Inflammatory macrophage treated with lipopolysaccharide for 4 hours (primary cell): ENCODE data around the gene BCL6B.

Experiments
- DNase-seq: peaks from one replicate; pipeline ENCODE4 v3.0.0-alpha.2; 2020

BCL6B gene

DNA sequence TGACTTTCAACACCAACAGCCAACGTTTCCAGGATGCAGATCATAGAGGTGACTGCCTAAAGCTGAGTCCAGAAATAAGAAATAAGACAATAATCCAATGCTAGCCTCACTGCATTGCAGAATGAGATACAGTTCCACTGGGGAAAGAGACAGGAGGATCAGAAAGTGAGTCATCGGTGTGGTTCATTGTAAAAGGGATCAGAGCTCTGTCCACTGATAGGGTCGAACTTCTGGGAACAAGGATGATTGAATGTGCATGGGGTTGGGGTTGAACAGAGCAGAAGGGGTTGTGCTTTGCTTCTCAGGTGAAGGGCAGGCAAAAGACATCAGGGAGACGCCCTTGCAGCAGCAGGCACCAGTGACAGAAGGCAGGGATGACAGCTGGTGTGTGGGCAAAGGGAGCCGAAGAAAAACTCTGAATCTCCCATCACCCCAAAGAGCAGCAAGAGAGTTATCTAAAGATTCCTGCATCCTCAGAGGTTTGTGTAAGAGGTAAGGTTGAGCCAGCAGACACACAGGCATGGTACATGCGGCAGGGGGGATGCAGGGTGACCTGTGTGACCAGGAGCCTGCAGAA, 40.8 kb downstream of the BCL6B start:
- DNase-seq, result no peak

DNA sequence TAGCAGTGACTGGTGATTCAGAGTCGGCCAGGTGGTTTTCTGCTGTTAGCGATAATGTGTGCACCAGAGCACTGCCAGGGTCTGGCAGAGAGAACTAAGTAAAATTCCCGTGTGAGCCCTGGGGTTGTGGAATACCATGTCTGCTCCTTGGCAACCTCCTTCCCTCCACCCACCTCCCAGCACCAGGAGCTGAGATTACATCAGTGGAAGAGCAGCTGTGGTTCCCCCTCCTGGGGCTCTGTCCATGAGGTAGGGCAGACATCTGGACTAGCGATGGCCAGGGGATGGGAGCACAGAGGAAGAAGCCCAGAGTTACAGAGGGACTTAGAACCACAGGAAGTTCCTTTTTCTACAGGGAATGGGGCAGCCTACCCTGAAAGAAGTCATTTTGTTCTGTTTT, 41.4 kb downstream of the BCL6B start:
- DNase-seq, result no peak

DNA sequence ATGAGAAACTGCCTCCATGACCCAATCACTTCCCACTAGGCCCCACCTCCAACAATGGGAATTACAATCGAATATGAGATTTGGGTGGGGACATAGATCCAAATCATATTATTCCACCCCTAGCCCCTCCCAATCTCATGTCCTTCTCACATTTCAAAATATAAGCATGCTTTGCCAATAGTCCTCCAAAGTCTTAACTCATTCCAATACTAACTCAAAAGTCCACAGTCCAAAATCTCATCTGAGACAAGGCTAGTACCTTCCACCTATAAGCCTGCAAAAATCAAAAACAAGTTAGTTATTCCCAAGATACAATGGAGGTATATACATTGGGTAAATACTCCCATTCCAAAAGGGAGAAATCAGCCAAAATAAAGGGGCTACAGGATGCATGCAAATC, 44.3 kb downstream of the BCL6B start:
- no peak for DNase-seq

DNA sequence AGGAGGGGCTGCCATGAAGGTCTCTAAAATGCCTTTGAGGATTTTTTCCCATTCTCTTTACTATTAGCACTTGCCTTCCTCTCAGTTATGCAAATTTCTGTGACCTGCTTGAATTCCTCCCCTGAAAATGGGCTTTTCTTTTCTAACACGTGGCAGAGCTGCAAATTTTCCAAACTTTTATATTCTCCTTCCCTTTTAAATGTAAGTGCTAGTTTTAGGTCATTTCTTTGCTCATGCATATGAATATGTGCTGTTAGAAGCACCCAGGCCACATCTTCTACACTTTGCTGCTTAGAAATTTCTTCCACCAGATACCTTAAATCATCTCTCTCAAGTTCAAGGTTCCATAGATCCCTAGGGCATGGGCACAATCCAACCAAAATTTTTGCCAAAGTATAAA, 45.4 kb downstream of the BCL6B start:
- DNase-seq, result no peak

DNA sequence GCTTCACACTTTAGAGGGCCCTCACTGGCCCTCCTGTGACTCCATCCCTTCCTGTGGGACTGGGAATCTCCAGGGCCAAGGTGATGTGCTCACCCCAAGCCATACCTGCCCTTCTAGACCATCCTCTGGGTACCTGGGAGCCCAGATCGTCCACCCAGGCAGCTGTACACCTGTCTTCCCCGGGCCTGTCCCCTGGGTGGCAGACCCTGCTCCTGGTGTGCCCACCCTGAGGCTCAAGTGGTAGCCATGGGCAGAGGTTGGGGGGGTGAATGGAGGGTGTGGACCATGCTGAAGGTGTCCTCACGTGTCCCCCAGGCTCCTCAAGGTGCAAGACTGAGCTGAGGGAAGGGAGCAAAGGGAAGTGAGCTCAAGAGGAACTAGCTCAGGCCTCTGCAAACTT, 47.9 kb downstream of the BCL6B start:
- no peak for DNase-seq

DNA sequence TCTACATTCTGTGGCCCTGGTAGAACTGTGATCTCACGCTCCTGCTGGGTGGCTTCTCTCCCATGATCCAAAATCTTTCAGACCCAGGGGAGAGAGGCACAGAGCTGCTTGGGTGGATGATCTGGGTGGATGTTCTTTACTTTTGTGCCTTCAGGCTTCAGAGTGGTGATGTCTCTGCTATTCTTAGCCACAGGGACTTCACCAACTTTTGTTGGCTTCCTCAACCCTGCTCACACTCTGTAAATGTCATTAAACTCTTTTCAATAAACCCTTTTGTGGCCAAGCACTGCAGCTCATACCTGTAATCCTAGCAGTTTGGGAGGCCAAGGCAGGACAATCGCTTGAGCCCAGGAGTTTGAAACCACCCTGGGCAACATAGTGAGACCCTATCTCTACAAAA, 49.6 kb downstream of the BCL6B start:
- DNase-seq, result no peak

DNA sequence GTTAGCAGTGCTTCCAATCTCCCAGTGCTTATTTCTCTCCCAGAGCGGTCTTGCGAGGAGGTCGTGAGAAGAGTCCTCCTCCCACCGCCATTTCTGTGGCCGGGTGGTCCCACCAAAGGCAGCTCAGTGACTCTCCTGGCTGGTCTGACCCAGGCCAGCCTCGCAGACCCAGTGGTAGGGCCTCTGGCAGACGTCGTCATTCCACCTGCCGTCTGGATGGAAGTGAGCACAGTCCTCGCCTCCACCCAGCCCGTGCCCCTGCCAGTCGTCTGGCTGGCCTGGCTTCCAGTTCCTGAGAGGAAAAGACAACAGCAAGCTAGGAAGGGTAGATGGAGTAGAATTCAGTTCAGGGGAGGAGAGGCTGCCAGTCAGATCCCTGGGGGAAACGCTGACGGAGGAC, 52.1 kb downstream of the BCL6B start:
- DNase-seq, result no peak

GRCh38 chr17:7077911-7078546, 55.2 kb downstream of the BCL6B start:
- no peak for DNase-seq

DNA sequence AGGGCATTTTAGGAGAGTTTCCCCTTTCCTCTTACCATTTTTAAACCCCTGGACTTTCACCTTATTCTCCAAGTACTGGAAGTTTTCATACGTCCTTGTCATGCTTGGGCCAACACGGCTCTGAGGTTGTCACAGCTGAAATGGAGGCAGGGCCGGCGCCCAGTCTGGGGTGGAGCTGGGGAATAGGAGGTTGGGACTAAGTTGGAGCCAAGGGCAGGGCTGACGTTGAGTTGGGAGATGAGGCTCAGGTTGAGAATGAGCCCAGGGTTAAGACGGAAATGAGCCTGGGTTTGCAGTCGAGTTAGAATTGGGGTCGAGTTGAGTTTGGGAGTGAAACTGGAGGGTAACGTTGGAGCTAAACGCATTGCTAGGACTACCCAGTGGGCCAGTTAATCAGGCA, 55.9 kb downstream of the BCL6B start:
- DNase-seq, result no peak
